ENCODE results near the gene PSMB7.

- no peak for TF ChIP-seq CTCF (IDR thresholded peaks at IDR 0.05; ENCODE audit: low read length)
- TF ChIP-seq EZH2 (IDR thresholded peaks at IDR 0.05; ENCODE audit: borderline replicate concordance, low read length) = no peak
Observed at GRCh38 chr9:124415852-124416484, 726 bp upstream of the PSMB7 start.

All from OCI-LY1 (cell line).